HG03108 (cell line): ENCODE results near the gene EXOSC3.
"Not testable (repeated sequence)": the region's sequence is repeated elsewhere in the genome, so short reads cannot be mapped to it uniquely, and the experiment has no call there.

Source experiments
- ATAC-seq: cut with Tn5 transposase; IDR thresholded peaks from one replicate; pipeline ENCODE4 v1.9.1; 2021; ENCODE audit warnings: moderate library complexity; ENCODE audit not compliant: unreplicated experiment

The EXOSC3 gene

DNA sequence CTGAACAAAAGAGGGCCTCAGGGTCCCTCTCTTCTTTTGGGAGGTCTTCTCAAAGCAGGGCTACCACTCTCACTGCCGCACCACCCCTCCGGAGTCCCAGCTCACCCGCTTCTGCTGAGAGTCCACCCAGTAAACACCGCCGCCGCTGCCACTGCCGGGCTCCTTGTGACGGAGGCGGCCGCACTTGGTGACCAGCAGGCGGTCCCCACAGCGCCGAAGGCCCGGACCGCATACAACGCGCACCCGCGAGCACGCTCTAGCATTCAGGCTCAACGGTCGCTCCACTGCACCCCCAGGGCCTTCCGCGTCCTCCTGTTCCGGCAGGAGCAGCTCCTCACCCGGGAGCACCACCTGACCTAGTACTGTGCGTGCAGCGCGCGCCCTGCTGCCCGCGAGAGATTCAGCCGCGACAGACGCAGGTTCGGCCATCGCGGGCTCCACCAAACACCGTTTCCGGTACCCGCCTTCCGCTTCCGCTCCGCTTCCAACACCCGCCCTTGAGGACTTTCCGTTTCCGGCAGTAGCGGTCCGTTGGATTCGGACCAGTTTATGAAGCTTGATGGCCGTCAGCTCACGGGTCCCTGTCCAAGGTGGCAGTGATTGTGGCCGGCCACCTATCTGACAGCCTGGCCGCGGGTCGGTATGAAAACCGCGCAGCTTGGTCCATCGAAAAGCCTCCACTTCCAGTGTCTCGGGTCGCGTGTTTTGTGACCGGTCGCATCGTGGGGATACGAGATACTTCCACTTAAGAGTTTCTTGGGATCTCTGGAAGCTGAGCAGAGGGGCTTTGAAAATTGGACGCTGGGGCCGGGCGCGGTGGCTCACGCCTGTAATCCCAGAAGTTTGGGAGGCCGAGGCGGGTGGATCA is at the start of gene EXOSC3:
EXOSC3 (minus strand) TSS at position 449 of the 868 bp plus-strand sequence; CDS start at position 429, 20 bp downstream.
- ATAC-seq, result peak; percentile 93

DNA sequence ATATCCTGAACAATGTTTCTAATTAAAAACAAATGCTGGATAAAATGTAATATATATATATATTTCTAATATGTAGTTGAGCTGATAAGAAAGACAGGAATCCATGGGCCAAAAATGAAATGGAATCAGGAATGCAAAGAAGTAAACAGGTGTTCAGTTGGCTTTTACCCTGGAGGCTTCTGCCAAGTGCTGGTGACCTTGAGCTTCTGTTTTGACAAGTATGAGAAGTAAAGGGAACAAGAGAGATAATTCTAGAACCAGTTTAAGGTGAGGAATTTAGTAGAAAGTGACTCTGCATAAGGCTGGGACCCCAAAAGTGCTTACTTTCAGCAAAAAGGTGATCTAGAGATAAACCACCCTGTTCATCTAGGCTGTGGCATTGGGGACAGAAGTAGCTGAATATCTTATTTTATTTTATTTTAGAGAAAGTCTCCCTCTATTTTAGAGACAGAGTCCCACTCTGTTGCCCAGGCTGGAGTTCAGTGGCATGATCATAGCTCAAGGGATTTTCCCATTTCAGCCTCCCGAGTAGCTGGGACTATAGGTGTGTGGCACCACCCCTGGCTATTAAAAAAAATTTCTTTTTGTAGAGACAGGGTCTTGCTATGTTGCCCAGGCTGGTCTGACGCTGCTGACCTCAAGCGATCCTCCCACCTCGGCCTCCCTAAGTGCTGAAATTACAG is 42.8 kb upstream of the EXOSC3 start:
- ATAC-seq, result no peak

DNA sequence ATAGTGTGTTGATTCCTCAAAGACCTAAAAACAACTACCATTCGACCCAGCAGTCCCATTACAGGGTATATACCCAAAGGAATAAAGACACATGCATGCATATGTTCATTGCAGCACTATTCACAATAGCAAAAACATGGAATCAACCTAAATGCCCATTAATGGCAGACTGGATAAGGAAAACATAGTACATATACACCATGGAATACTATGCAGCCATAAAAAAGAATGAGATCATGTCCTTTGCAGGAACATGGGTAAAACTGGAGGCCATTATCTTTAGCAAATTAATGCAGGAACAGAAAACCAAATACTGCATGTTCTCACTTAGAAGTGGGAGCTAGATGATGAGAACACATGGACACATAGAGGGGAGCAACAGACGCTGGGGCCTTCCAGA is 40.3 kb upstream of the EXOSC3 start:
- ATAC-seq, result not testable (repeated sequence)

DNA sequence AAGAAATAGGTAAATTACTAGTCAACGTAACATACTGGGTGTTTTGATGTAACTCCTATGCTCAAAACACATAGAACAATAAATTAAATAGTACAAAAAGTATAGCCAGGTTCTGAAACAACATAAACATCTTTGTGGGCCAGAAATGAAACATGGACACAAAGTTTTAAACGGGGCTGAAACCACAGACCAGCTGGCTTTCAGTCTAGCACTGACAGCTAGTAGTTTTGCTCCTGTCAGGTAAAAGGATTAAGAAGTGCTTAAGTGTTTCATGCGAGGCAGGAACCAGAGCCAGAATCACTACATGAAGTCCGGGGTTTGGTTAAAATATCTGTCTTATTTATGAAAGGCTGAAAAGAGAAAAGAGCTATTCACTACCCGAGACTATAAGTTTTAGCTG is 35.3 kb upstream of the EXOSC3 start:
- no peak for ATAC-seq

DNA sequence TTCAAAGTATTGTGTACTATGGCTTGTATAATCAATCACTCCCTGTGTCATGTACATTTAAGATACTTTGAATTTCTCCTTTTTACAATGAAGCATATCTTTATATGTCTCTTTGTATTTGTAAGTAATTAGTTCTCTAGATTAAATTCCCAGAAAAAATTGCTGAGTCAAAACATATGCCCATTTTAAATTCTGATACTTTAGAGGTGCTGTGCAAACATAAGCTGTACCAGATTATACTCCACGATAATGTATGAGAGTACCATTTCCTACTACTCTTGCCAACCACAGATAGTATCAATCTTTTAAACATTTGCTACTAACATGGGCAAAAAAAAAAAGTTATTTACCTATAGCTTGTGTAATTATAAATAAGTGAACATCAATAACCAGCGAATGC is 34.0 kb upstream of the EXOSC3 start:
- no peak for ATAC-seq

DNA sequence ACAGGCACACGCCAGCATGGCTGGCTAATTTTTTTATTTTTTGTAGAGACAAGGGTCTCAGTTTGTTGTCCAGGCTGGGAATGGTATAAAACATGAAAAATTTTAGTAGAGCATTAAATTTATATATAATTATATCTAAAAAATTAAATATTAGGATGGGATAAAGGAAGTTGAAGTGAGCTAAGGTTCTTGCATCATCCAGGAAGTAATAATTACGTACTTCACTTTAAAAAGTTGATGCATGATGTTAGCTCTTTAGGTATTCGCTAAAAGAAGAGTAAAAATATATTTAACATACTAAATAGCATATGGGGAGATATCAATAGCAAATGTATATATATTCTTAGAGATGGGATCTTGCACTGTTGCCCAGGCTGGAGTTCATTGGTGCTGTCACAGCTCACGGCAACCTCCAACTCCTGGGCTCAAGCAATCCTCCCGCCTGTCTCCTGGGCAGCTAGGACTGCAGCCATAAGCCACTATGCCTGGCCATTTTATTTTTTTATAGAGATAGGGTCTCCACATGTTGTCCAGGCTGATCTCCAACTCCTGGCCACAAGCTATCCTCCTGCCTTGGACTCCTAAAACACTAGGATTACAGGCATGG is 28.0 kb upstream of the EXOSC3 start:
- no peak for ATAC-seq

DNA sequence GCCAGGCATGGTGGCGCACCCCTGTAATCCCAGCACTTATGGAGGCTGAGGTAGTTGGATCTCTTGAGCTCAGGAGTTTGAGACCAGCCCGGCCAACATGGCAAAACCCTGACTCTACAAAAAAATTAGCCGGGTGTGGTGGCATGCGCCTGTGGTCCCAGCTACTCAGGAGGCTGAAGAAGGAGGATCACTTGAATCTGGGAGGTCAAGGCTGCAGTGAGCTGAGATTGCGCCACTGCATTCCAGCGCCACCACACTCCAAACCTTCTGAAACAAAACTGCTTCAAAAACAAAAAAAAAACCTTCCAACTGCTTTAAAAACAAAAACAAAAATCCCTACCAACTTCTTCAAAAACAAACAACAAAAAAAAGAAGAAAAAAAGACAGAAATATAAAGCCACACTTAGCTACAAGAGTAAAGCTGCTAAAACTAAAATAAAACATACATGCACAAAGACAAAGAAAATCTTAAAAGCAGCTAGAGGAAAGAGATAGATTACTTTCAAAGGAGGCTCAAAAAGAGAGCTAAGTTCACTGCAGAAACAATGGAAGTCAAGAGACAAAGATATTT is 27.1 kb upstream of the EXOSC3 start:
- ATAC-seq, result no peak

DNA sequence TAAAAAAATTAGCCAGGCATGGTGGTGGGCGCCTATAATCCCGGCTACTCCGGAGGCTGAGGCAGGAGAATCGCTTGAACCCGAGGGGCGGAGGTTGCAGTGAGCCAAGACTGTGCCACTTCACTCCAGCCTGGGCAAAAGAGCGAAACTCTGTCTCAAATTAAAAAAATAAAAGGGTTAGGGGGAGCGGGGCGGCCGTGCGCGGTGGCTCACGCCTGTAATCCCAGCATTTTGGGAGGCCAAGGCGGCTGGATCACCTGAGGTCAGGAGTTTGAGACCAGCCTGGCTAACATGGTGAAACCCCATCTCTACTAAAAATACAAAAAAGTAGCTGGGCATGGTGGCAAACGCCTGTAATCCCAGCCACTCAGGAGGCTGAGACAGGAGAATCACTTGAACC is 24.8 kb upstream of the EXOSC3 start:
- ATAC-seq, result not testable (repeated sequence)

DNA sequence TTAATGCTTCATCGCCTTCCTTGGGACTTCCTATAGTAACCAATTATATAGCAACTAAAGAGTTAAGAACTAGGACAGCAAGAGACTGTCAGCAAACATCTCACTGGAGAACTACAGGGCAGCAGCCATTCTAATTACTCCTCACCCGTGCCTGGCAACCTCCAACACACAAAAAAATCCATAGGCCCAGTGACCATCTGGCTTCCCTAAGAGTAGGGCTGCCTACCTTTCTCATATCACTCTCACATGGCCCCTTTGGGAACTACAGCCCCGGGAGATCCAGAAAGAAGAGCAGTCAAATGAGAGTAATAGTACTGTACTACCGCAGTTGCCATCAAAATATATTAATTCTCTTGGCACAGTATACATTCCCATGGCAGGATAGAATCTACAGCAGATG is 21.4 kb upstream of the EXOSC3 start:
- ATAC-seq, result no peak

DNA sequence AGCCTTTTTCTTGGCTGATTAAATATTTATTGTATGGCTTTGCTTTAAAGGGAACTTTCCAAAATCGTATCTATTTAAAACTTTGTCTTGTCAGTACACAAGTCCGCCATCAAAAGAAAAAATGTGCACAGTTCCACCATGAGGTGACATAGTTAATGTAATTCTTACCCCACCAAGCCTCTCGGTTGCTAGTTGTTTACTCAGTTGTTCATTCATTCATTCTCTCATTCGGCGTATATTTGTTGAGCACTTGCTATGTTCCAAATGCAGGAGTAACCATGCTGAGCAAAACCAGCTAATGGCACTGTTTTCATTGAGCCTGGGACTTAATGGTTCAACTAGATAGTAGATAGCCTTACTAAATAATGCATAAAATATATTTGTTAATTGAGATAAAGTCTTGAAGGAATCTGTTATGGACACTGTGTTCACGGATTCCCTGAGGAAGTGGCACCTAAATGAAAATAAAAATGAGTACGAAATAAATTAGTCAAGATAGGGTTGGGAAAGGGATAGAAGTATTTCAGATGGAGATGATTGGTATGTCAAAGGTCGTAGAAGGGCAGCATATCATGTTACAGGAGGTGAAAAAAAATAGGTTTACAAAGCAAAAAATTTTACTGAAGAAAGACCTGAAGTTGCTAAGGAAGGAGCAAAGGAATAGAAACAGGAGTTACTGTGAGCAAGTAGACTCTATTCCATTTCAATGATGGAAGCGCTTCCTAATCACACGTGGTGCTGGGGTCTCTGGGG is 17.3 kb upstream of the EXOSC3 start:
- ATAC-seq, result no peak

DNA sequence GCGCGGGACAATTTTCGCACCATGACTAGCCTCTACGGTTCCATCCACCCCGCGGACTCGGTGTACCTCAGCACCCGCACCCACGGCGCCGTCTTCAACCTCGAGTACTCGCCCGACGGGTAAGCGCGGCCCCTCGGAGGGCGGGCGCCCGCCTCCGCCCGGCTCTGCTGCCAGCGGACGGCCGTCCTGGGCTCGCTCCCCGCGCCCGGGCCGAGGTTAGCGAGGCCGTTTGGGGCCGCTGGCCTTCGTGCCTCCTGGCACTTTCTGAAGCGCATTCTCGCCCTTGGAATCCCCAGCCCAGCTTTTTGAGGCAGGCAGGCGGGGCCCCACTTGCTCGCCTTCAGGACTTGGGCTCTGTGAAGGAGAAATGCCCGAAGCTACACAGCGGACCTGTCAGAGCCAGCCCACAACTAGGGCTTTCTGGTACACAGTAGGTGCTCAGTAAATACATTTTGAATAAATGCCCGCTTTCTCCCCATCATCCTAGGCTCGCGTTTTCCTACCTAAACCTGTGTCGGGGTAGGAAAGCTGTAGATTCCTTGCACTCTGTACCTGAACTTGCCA is 16.5 kb upstream of the EXOSC3 start:
- peak; percentile 28 for ATAC-seq

DNA sequence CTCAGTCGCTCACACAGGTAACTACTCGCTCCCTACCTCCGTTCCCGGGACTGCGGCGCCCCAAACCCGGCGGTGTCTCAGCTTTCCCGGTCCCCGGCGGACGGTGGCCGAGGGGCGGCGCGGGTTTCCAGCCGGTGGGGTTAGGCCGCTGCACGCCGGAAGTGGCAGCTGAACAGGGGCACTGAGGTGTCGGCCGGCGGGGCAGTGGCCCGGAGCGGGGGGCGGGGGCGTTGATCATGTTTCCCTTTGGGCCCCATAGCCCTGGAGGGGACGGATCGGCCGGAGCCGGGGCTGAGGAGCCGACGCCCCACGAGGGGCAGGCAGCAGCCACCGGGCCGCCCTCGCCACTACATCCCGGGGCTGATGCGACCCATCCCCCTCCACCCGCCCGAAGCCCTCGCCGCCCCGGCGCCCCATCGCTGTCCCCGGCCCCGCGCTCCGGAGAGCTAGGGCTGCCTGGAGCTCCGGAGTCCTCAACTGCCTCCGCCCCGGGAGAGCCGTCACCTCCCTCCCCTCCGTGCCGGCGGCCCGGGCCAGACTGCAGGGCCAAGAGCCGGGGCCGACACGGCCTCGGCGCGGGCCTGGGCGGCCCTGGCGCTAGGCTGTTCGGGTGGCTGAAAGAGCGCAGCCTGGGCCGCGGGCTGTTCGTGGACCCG is 15.9 kb upstream of the EXOSC3 start, which contains the start of gene DCAF10:
DCAF10 (plus strand) TSS at position 167 of the 656 bp plus-strand sequence; CDS start at position 237, 70 bp downstream.
- ATAC-seq, result peak; percentile 61

DNA sequence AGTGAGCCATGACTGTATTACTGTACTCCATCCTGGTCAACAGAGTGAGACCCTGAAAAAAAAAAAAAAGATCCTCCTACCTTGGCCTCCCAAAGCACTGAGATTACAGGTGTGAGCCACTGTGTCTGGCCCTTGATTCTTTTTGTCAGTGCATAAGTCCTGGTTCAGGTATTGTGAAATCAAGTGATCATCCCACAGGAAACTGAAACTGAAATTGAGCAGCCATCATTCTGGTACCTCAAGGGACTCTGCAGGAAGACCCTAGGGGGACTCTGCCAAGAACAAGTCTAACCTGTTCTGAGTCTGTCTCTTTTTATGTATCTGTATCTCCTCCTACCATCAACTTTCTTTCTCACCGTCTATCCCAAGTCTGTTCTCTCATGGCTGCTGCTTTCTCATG is 13.8 kb upstream of the EXOSC3 start:
- ATAC-seq, result no peak

DNA sequence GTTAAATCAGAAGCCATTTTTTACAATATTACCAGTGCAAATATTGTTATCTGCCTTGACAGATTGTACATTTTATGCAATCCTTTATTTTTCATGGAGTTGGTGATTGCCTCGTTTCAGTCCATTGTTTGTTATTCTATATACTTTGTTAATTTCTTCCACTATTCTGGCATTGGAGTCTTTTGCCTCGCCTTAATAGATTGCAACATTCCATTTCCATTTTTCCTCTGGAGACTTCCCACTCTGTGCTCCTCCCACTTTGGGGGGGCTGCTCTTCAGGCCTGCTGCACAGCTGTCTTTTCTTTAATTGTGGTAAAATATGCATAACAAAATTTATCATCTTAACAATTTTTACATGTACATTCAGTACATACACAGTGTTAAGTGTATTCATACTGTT is 11.4 kb upstream of the EXOSC3 start:
- ATAC-seq, result no peak

DNA sequence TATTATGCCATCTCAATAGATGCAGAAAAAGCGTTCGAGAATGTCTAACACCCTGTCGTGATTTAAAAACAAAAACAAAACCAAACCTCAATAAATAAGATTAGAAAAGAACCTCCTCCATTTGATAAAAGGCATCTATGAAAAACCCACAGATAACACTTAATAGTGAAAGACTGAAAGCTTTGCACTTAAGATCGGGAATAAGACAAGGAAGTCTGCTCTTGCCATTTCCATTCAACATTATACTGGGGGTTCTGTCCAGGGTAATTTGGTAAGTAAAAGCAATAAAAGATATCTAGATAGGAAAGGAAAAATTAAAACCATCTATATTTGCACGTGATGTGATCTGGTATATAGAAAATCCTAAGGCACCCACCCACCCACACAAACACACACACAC is 7.3 kb upstream of the EXOSC3 start:
- ATAC-seq, result no peak

DNA sequence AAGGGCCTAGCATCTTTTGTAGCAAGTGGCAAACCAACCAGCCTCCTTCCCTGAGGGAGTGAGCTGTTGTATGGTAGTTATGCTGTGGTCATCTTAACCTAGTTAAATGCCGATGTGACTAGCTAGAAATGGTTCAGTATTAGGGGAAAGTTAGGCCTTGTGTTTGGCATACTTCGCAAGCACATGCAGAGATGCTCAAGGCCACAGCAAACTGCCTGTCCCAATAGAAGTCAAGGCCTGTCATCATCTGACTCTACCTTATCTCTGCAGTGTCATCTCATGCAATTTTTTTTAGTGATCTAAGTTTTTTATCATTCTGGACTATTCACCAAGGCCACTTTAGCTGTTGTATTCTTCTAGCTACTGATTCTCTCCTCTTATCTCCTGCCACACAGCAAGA is 5.2 kb upstream of the EXOSC3 start:
- ATAC-seq, result no peak

DNA sequence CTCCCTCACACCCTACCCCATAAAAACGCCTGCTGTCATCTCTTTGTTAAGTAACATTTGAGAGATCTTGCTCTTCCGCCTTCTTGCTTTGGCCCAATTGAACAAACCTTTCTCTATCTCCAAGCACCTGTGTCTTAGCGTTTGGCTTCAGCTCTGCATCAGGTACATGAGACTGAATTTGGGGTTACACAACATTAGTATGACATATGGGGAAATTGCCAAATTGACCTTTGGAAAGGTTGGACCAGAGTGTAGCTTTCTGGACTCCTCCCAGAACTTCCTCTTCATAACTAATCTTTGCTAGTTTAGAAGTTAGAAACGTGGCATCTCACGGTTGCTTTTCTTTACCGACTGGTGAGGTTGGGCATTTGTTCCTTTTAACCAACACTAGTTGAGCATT is 3.5 kb upstream of the EXOSC3 start:
- no peak for ATAC-seq

DNA sequence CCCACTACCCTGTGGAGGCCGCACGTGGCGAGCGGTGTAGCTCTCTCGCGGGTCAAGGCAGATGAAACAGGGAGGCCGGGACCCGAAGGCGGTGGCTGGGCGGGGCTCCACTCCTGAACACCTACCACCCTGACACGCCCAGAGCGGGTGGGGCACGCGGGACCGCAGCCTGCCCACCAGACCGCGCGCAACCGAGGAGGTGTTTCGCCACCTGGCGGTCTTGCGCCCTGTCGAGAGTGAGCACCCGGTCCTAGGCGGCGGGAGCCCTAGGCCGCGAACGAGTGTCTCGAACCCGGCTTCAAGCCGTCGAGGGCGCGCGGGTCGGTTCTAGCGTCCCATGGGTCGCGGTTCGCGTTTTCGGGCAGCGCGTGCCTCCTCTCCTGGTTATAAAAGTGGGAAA is 2.2 kb upstream of the EXOSC3 start:
- ATAC-seq, result no peak

DNA sequence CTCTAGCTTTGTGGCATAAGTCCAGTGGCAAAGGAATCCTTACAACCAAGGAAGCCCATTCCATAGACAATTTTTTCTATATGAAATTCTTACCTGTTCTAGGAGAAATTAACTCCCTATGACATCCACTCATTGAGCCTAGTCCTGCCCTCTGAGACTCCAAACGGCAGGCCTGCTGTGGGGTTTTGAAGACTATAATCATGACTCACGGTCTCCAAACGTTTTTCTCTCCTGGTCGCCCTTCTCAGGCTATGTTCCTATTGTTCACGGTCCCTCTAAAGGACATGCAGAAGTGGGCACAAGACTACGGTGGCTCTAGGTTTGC is 611 bp downstream of the EXOSC3 start:
- ATAC-seq, result no peak

DNA sequence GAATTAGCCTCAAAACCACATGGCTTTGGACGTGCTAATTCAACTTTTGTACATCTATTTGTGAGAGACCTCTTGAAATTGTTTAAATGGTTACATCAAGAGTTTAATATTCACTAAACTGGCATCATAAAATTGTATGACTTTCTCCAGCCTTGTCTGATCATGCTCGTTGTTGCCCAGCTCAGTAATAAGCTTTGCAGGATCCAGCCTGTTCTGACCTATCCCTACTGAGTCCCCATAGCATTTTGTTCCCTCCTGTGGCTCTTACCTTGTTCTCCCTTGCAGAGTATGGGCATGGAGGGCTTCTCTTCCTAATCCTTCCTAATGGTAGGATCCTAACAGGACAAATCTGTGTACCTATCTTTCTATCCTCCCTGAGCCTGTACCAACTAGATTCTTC is 6.3 kb downstream of the EXOSC3 start:
- no peak for ATAC-seq
